HG03135 (cell line): Measurements from ENCODE around the gene TXN.
"Not testable (repeated sequence)": the region's sequence is repeated elsewhere in the genome, so short reads cannot be mapped to it uniquely, and the experiment has no call there.

ENCODE experiments used
- ATAC-seq: cut with Tn5 transposase; IDR thresholded peaks from one replicate; pipeline ENCODE4 v1.9.1; 2021; ENCODE audit warnings: mild to moderate bottlenecking, moderate library complexity; ENCODE audit not compliant: unreplicated experiment

Gene TXN

DNA sequence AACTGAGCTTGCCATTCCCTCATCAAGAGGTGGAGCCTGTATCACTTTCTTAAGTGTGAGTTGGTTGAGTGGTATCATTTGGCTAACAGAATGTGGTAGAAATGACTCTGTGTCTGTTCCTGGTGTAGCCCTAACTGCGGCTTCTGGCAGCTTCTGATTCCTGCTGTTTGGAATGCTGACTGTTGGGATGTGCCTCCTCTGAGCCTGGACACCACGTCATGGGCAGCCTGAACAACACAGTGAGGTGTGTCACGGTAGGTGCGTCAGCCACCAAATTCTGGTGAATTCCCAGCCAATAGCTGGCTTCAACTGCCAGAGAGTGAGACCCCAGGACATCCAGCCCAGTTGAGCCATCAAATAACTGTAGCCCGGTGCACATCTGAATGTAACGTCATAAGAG is 42.2 kb downstream of the TXN start:
- ATAC-seq, result no peak

DNA sequence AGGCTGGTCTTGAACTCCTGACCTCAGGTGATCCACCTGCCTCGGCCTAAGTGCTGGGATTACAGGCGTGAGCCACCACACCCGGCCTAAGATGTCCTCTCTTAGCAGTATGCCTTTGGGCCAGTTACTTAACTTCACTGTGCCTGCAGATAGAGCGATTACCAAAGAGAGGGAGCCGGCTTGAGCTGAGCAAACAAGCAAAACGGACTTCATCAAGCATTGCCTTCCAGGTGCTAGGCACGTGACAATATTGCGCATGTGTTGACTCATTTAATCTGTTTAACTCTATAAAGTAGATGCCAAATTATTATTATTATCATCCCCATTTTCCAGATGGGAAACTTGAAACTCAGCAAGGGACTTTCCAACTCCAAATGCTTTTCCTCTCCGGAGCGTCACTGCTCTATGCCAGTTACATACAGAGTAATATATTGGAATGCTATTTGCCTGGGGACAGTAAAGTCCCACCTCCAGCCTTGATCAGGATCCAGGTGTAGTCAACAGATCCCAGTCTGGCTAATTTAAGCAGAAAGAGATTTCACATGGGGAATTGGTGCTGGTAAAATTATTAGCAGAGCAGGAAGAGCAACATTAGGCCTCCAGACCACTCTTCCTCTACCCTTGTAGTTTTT is 42.8 kb downstream of the TXN start:
- no peak for ATAC-seq

DNA sequence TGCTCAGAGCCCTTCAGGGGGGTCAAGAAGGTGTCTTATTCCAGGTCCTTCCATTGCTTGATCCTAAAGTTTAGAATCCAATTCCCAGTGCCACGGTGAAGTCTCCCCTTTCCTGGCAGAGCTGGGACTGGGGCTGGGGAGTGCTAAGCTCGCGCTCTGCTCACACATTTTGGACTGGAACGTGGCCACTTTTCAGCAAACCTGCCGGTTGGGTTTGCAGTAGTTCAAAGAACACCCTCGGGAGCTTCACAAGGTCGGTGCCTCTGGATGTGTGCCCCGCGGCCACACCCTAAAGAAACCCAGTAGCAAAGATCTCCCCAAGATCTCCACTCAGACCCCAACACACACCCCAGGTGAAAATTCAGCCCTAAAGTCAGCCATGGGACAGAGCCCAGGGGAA is 48.3 kb downstream of the TXN start, which contains the start of gene C9orf152:
TSS of gene C9orf152 (minus strand) at position 129 of the 400 bp plus-strand sequence. CDS start 580 bp downstream, outside the sequence.
- no peak for ATAC-seq

- no peak for ATAC-seq
Measured at GRCh38 chr9:110207071-110207641, 49.2 kb downstream of the TXN start.

DNA sequence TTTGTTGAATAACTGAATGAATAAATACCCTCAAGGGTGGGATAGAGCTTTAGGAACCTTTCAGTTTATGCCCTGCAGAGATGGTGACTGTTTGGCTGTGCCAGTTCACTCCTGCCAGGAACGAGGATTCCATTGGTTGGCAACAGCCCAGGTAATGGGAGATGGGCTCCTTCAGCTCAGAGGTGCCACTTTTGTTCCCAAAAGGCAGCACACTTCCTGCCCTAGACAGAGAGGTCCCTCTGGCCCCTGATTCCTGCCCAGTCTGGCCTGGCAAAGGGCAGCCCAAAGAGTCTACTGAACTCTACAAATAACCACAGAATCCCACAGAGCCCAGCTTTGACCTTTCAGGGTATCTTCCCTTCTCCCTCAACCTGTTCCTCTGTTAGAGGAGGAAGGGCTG is 49.9 kb downstream of the TXN start:
- no peak for ATAC-seq

DNA sequence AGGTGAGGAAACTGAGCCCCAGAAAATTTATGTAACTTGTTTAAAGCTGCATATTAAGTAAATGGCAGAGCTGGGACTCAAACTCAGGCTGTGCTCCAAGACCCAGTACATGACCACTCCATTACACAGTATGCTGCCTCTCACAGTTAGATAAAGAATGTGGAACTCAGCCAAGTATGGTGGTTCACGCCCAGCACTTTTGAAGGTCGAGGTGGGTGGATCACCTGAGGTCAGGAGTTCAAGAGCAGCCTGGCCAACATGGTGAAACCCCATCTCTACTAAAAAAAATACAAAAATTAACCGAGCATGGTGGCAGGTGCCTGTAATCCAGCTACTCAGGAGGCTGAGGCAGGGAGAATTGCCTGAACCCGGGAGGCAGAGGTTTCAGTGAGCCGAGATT is 50.7 kb downstream of the TXN start:
- ATAC-seq, result not testable (repeated sequence)

DNA sequence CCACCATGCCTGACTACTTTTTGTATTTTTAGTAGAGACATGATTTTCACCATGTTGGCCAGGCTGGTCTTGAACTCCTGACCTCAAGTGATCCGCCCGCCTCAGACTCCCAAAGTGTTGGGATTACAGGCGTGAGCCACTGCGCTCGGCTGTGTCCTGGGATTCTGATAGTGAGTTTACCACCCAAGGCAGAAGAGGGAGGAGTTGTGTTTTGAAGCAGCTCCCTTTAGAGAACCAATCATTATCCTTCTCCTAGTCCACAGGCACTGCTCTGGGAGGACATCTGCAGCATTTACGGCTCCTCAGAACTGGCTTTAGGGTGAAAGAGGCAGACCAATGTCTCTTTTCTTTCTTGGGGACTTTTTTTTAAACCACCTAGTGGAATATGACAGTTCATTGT is 54.1 kb downstream of the TXN start:
- no peak for ATAC-seq

- ATAC-seq, result no peak
Measured at GRCh38 chr9:110199643-110200042, 56.7 kb downstream of the TXN start.

DNA sequence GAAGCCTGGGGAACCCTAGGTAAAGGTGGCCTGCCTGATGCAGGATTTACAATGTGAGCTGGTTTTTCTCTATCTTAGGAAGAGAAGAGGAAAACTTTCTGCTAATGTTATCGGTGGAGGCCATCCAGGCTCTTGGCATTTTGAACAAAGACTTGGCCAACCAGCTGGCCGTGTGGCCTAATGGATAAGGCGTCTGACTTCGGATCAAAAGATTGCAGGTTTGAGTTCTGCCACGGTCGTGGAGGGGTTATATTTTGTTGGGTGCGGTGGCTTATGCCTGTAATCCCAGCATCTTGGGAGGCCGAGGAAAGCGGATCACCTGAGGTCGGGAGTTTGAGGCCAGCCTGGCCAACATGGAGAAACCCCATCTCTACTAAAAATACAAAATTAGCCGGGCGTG is 58.0 kb downstream of the TXN start:
- no peak for ATAC-seq

DNA sequence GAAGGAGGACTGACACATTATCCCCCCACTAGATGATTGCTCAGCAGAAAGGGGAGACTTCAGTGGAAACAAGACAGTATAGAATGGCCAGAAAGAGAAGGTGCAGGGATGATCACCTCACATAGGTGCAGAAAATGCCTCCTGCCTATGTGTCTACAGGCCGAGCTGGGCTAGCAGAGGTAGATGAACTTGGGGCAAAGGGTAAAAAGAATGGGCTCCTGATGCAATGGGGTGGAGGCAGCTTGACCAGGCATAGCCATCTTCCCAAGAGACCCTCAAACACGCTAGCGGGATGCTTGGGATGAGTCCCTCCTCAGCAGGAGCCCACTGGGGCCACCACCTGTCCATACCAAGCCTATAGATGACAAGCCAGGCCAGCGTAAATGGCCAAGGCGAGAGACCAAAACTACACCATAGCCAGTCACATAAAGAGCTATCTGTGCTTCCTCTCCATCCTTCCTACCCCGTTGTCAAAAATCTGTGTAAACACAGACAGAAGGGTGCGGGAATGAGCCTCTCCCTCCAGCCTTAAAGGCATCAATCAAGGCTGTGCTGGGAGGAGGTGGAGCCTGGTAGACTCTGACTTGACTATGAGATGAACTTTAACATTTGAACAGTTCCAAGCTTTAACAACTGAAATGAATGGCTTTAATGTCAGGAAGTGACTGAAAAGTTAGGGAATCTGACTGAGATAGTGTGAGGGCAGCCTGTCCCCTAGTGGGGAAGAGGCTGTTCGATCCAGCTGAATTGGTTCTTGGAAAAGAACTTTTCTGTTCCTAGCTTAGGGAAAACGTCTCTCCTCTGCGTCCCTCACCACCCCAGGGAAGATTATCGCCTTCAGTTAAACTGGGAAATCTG is 58.7 kb downstream of the TXN start:
- no peak for ATAC-seq

GRCh38 chr9:110196084-110196499 is 60.2 kb downstream of the TXN start:
- not testable (repeated sequence) for ATAC-seq
